GM18517 (cell line): ENCODE results near the gene TPO.
"Not testable (repeated sequence)": the region's sequence is repeated elsewhere in the genome, so short reads cannot be mapped to it uniquely, and the experiment has no call there.

Experiments
- ATAC-seq: cut with Tn5 transposase; IDR thresholded peaks from one replicate; pipeline ENCODE4 v1.9.1; 2021; ENCODE audit warnings: mild to moderate bottlenecking, moderate library complexity; ENCODE audit not compliant: unreplicated experiment

Gene TPO

GRCh38 chr2:1413156-1413710, at the start of gene TPO:
Gene TPO, plus strand, starts transcription at chr2:1413463. Its CDS starts 946 bp downstream, at chr2:1414409.
- no peak for ATAC-seq

GRCh38 chr2:1366546-1367134, 46.6 kb upstream of the TPO start:
- no peak for ATAC-seq

GRCh38 chr2:1367601-1368000, 45.7 kb upstream of the TPO start:
- ATAC-seq, result no peak

GRCh38 chr2:1369905-1370304, 43.4 kb upstream of the TPO start:
- ATAC-seq, result no peak

GRCh38 chr2:1370461-1370860, 42.8 kb upstream of the TPO start:
- no peak for ATAC-seq

GRCh38 chr2:1371082-1371481, 42.2 kb upstream of the TPO start:
- ATAC-seq, result no peak

- no peak for ATAC-seq
These were observed 39.4 kb upstream of the TPO start for GRCh38 chr2:1373830-1374229.

- no peak for ATAC-seq
These were observed 39.0 kb upstream of the TPO start for GRCh38 chr2:1374287-1374686.

GRCh38 chr2:1375794-1376193, 37.5 kb upstream of the TPO start:
- no peak for ATAC-seq

- no peak for ATAC-seq
These were observed 35.8 kb upstream of the TPO start for GRCh38 chr2:1377473-1377872.

GRCh38 chr2:1378456-1379150, 34.7 kb upstream of the TPO start:
- no peak for ATAC-seq

- ATAC-seq, result no peak
These were observed 31.6 kb upstream of the TPO start for GRCh38 chr2:1381644-1382043.

- not testable (repeated sequence) for ATAC-seq
These were observed 25.1 kb upstream of the TPO start for GRCh38 chr2:1387954-1388725.

- ATAC-seq, result not testable (repeated sequence)
These were observed 23.1 kb upstream of the TPO start for GRCh38 chr2:1390118-1390517.

- ATAC-seq, result no peak
These were observed 19.9 kb upstream of the TPO start for GRCh38 chr2:1393321-1393720.

GRCh38 chr2:1394709-1395408, 18.4 kb upstream of the TPO start:
- no peak for ATAC-seq

GRCh38 chr2:1397350-1397749, 15.9 kb upstream of the TPO start:
- no peak for ATAC-seq

- no peak for ATAC-seq
These were observed 15.1 kb upstream of the TPO start for GRCh38 chr2:1398191-1398590.

- ATAC-seq, result no peak
These were observed 12.1 kb upstream of the TPO start for GRCh38 chr2:1400943-1401735.

- ATAC-seq, result no peak
These were observed 11.2 kb upstream of the TPO start for GRCh38 chr2:1402064-1402463.
